ENCODE results near the gene SLC18A2.

The SLC18A2 gene

GRCh38 chr10:117306674-117307073 lies 65.8 kb downstream of the SLC18A2 start:
- Histone ChIP-seq H3K79me2 (ENCODE audit: insufficient read depth, low read depth) (no peaks in the 10 kb centered on the region), H3K4me1 (ENCODE audit: low read depth, poor library complexity, severe bottlenecking) (no peaks in the 10 kb centered on the region)
- no peak for TF ChIP-seq CTCF (conservative IDR thresholded peaks at IDR 0.05; ENCODE audit: low read depth, low read length)

GRCh38 chr10:117311261-117311660 lies 70.3 kb downstream of the SLC18A2 start:
- H3K27me3 ChIP-seq (ENCODE audit: insufficient read depth, low read depth), result no peaks in the 10 kb centered on the region
- no peak overlapping the region for H3K9ac ChIP-seq
- H3K27ac ChIP-seq, result no peak overlapping the region
- no peak overlapping the region for H3K4me2 ChIP-seq
- no peaks in the 10 kb centered on the region for H4K20me1 ChIP-seq (ENCODE audit: insufficient read depth)
- H3K36me3 ChIP-seq (ENCODE audit: insufficient read depth), result no peaks in the 10 kb centered on the region
- H3K79me2 ChIP-seq (ENCODE audit: insufficient read depth, low read depth), result no peaks in the 10 kb centered on the region
- H3K4me3 ChIP-seq (IDR thresholded peaks at IDR 0.05; ENCODE audit: insufficient read depth, low read depth, low read length), result no peak overlapping the region
- no peaks in the 10 kb centered on the region for H3K4me1 ChIP-seq (ENCODE audit: low read depth, poor library complexity, severe bottlenecking)
- H2AFZ ChIP-seq (ENCODE audit: low read depth), result no peak overlapping the region
- no peak for TF ChIP-seq CTCF (conservative IDR thresholded peaks at IDR 0.05; ENCODE audit: low read depth, low read length)

More at GRCh38 chr10:117306674-117307073, 65.8 kb downstream of the SLC18A2 start:
- H3K4me3 ChIP-seq (IDR thresholded peaks at IDR 0.05; ENCODE audit: insufficient read depth, low read depth, low read length), result no peak overlapping the region
- no peaks in the 10 kb centered on the region for H3K27me3 ChIP-seq (ENCODE audit: insufficient read depth, low read depth)
- H3K4me2 ChIP-seq, result no peak overlapping the region
- no peaks in the 10 kb centered on the region for H3K36me3 ChIP-seq (ENCODE audit: insufficient read depth)
- H4K20me1 ChIP-seq (ENCODE audit: insufficient read depth), result no peaks in the 10 kb centered on the region
- no peak overlapping the region for H3K9ac ChIP-seq
- H3K27ac ChIP-seq, result no peak overlapping the region
- no peak overlapping the region for H2AFZ ChIP-seq (ENCODE audit: low read depth)

- Histone ChIP-seq H3K79me2 (ENCODE audit: insufficient read depth, low read depth) (no peaks in the 10 kb centered on the region), H3K4me1 (ENCODE audit: low read depth, poor library complexity, severe bottlenecking) (no peaks in the 10 kb centered on the region), H3K4me2 (no peak overlapping the region), H2AFZ (ENCODE audit: low read depth) (no peak overlapping the region), H3K4me3 (IDR thresholded peaks at IDR 0.05; ENCODE audit: insufficient read depth, low read depth, low read length) (no peak overlapping the region), H3K36me3 (ENCODE audit: insufficient read depth) (no peaks in the 10 kb centered on the region), H3K9ac (no peak overlapping the region), H4K20me1 (ENCODE audit: insufficient read depth) (no peaks in the 10 kb centered on the region), H3K27me3 (ENCODE audit: insufficient read depth, low read depth) (no peaks in the 10 kb centered on the region), H3K27ac (no peak overlapping the region)
- TF ChIP-seq CTCF (conservative IDR thresholded peaks at IDR 0.05; ENCODE audit: low read depth, low read length), result no peak
Measured at GRCh38 chr10:117312430-117312829, 71.5 kb downstream of the SLC18A2 start.

- Histone ChIP-seq H3K79me2 (ENCODE audit: insufficient read depth, low read depth) (no peaks in the 10 kb centered on the region), H2AFZ (ENCODE audit: low read depth) (no peak overlapping the region), H3K9ac (no peak overlapping the region), H3K4me3 (IDR thresholded peaks at IDR 0.05; ENCODE audit: insufficient read depth, low read depth, low read length) (no peak overlapping the region), H3K27me3 (ENCODE audit: insufficient read depth, low read depth) (no peaks in the 10 kb centered on the region), H3K4me2 (no peak overlapping the region), H3K36me3 (ENCODE audit: insufficient read depth) (no peaks in the 10 kb centered on the region), H3K4me1 (ENCODE audit: low read depth, poor library complexity, severe bottlenecking) (no peaks in the 10 kb centered on the region), H4K20me1 (ENCODE audit: insufficient read depth) (0 out of 2 replicates have a peak, but pooled peaks cover 1% of the 10 kb centered on the region), H3K27ac (no peak overlapping the region)
- TF ChIP-seq CTCF (conservative IDR thresholded peaks at IDR 0.05; ENCODE audit: low read depth, low read length), result no peak
Measured at GRCh38 chr10:117313641-117314040, 72.7 kb downstream of the SLC18A2 start.

Measured in KMS-11 (cell line).